ENCODE data around the gene CRCP.

GRCh38 chr7:66070222-66070621, 44.4 kb upstream of the CRCP start:
- TF ChIP-seq CTCF (IDR thresholded peaks at IDR 0.05), result no peak
- no peak for TF ChIP-seq EP300 (IDR thresholded peaks at IDR 0.05)
- TF ChIP-seq POLR2AphosphoS5 (IDR thresholded peaks at IDR 0.05), result no peak
- no peak for TF ChIP-seq POLR2A (IDR thresholded peaks at IDR 0.05)

All from stomach (tissue), 4 donors.